ENCODE results near the gene PTGFRN. TPM values are rescaled to one million over a fixed set of nuclear protein-coding genes. Genes with fewer than 3 reads are reported as not detected.

The PTGFRN gene
- total and polyA plus RNA-seq, 2 of the 8 experiments (the other 6 are each of a cell fraction or from before 2014, with no cell fraction given), result 13.0 to 32.6 TPM

GRCh38 chr1:116990612-116991151 is 81.0 kb downstream of the PTGFRN start:
- H2BK20ac ChIP-seq (ENCODE audit: low read length), result no peak overlapping the region
- no peak overlapping the region for H3K9ac ChIP-seq (replicated peaks in 1 of 4; ENCODE audit: extremely low read depth in 1 of 4, low read depth in 3 of 4, low read length in 3 of 4)
- no peak overlapping the region for H3K4me2 ChIP-seq (ENCODE audit: insufficient read depth in 1 of 2, low read depth in 2 of 2, low read length in 2 of 2)
- 0 out of 8 replicates have a peak, but pooled peaks cover 0 to 2% (median 0%) of the 10 kb centered on the region in 4 experiments for H3K36me3 ChIP-seq (ENCODE audit: control insufficient read depth in 2 of 4, insufficient read depth in 4 of 4, low read length in 3 of 4)
- WGBS, 2 experiments (ENCODE audit: extremely low coverage in 1 of 2, insufficient coverage in 1 of 2, insufficient read length in 1 of 2, insufficient replicate concordance in 2 of 2, low coverage in 1 of 2, low lambda C conversion rate in 2 of 2, missing lambda C conversion rate in 1 of 2), result 90% methylated on average over 12 of the region's 12 CpGs; no CpG with 5 or more reads in 1 of the 2 experiments
- no peak overlapping the region for H3K4ac ChIP-seq (replicated peaks; ENCODE audit: insufficient read length, low read depth, low read length)
- no peak overlapping the region for H3K4me3 ChIP-seq (ENCODE audit: extremely low read depth in 1 of 4, insufficient read depth in 2 of 4, low read depth in 3 of 4, low read length in 4 of 4)
- ChIA-PET POLR2A (ENCODE audit: partially characterized antibody) (no interaction called here), CTCF (ENCODE audit: partially characterized antibody) (no interaction called here)
- H4K91ac ChIP-seq (replicated peaks; ENCODE audit: insufficient read length, low read length), result no peak overlapping the region
- H4K20me1 ChIP-seq (replicated peaks in 1 of 2; ENCODE audit: control insufficient read depth in 1 of 2, insufficient read depth in 2 of 2, low read length in 2 of 2), result no peaks in the 10 kb centered on the region
- H3K79me1 ChIP-seq (ENCODE audit: low read depth, low read length), result no peaks in the 10 kb centered on the region
- no peak overlapping the region for H4K5ac ChIP-seq (ENCODE audit: insufficient read length, low read depth, low read length)
- H2BK5ac ChIP-seq (ENCODE audit: low read depth, low read length), result no peak overlapping the region
- H2AFZ ChIP-seq (ENCODE audit: low read length), result no peak overlapping the region
- FAIRE-seq (no peak), DNase-seq (ENCODE audit: low read depth in 1 of 2, low spot score in 2 of 2) (no peak)
- no peak overlapping the region for H3K18ac ChIP-seq (ENCODE audit: extremely low read depth, low read length)
- no peak overlapping the region for H4K8ac ChIP-seq (ENCODE audit: extremely low read depth, insufficient read depth, low read length)
- no peaks in the 10 kb centered on the region for H3K27me3 ChIP-seq (replicated peaks in 1 of 4; ENCODE audit: control insufficient read depth in 3 of 4, extremely low read depth in 1 of 4, insufficient read depth in 3 of 4, low read length in 3 of 4)
- no peak overlapping the region for H2BK15ac ChIP-seq (ENCODE audit: low read length)
- no peaks in the 10 kb centered on the region for H3K23me2 ChIP-seq (ENCODE audit: low read depth, low read length)
- H2BK12ac ChIP-seq (ENCODE audit: low read depth, low read length), result no peak overlapping the region
- no peak overlapping the region for H3K27ac ChIP-seq (ENCODE audit: low read depth, low read length)
- H2BK120ac ChIP-seq (replicated peaks; ENCODE audit: low read depth, low read length), result no peak overlapping the region
- H3K9me3 ChIP-seq (ENCODE audit: insufficient read depth in 2 of 2, low read depth in 1 of 2, low read length in 1 of 2), result 0 out of 4 replicates have a peak, but pooled peaks cover 0 to 3% of the 10 kb centered on the region in 2 experiments
- H3K79me2 ChIP-seq (ENCODE audit: control insufficient read depth in 1 of 2, insufficient read depth in 2 of 2, low read length in 2 of 2), result no peaks in the 10 kb centered on the region
- H3K4me1 ChIP-seq (replicated peaks in 1 of 4; ENCODE audit: control insufficient read depth in 3 of 4, insufficient read depth in 4 of 4, low read length in 3 of 4), result peaks cover 0 to 4% (median 0%) of the 10 kb centered on the region in 4 experiments; a peak in 1 of 7 replicates
- H3K14ac ChIP-seq (ENCODE audit: insufficient read length), result no peak overlapping the region
- H2AK5ac ChIP-seq (ENCODE audit: low read depth, low read length), result no peak overlapping the region
- no peak overlapping the region for H3K23ac ChIP-seq (ENCODE audit: insufficient read length)
- no peak overlapping the region for H3K56ac ChIP-seq (replicated peaks; ENCODE audit: insufficient read length, low read depth, low read length)
- TF ChIP-seq CEBPB (IDR thresholded peaks at IDR 0.05; ENCODE audit: low read depth, low read length), result no peak
- no peak for TF ChIP-seq EP300 (IDR thresholded peaks at IDR 0.05; ENCODE audit: borderline replicate concordance in 1 of 2, low read depth in 2 of 2, low read length in 2 of 2)
- no peak for TF ChIP-seq RNF2 (IDR thresholded peaks at IDR 0.05; ENCODE audit: borderline replicate concordance, low read depth, low read length, missing control alignments, poor library complexity, severe bottlenecking)
- no peak for TF ChIP-seq CTCF (IDR thresholded peaks at IDR 0.05; ENCODE audit: control extremely low read depth in 1 of 3, insufficient read depth in 1 of 3, low read depth in 1 of 3, low read length in 3 of 3)
- TF ChIP-seq E2F6 (IDR thresholded peaks at IDR 0.05), result no peak
- no peak for TF ChIP-seq KDM1A (IDR thresholded peaks at IDR 0.05; ENCODE audit: borderline replicate concordance, low read length)
- TF ChIP-seq RXRA (IDR thresholded peaks at IDR 0.05; ENCODE audit: insufficient read depth, low read depth, low read length), result no peak

All from H1 (cell line).